Type B pancreatic cell (in vitro differentiated cells): ENCODE measurements around the gene ARAP2. TPM values are rescaled to one million over a fixed set of nuclear protein-coding genes. Genes with fewer than 3 reads are reported as not detected.

ENCODE experiments used
- DNase-seq: peaks from one replicate; pipeline ENCODE4 v3.0.0; 2021; ENCODE audit warnings: mixed read lengths; ENCODE audit not compliant: unreplicated experiment; ENCODE audit errors: extremely low spot score
- H3K27ac Mint-ChIP-seq: 2 replicates; pipeline ENCODE4 v1.8.0; 2021; ENCODE audit warnings: mild to moderate bottlenecking, mixed read lengths
- H3K27me3 Mint-ChIP-seq: 2 replicates; pipeline ENCODE4 v1.8.0; 2021; ENCODE audit warnings: mixed read lengths
- H3K36me3 Mint-ChIP-seq: 2 replicates; pipeline ENCODE4 v1.8.0; 2021; ENCODE audit warnings: mixed read lengths
- H3K4me1 Mint-ChIP-seq: one replicate; pipeline ENCODE4 v1.8.0; 2021; ENCODE audit warnings: mixed read lengths; ENCODE audit not compliant: unreplicated experiment
- H3K4me3 Mint-ChIP-seq: 2 replicates; pipeline ENCODE4 v1.8.0; 2021; ENCODE audit warnings: mild to moderate bottlenecking, mixed read lengths
- H3K9me3 Mint-ChIP-seq: 2 replicates; pipeline ENCODE4 v1.8.0; 2021; ENCODE audit warnings: mixed read lengths
- CTCF ChIP-seq: fragments of 200-600 bp; sonication (generic); conservative IDR thresholded peaks from 2 replicates; pipeline ENCODE4 v1.5.0; 2021; ENCODE audit warnings: antibody characterized with exemption, mild to moderate bottlenecking
- total RNA-seq: library from RNA; stranded (reverse); gene quantifications from 2 replicates; pipeline ENCODE4 v1.2.1, GENCODE V29; 2021; ENCODE audit warnings: low replicate concordance

The ARAP2 gene
- total RNA-seq, 1 donor from 2014 or later: 10.8 TPM

DNA sequence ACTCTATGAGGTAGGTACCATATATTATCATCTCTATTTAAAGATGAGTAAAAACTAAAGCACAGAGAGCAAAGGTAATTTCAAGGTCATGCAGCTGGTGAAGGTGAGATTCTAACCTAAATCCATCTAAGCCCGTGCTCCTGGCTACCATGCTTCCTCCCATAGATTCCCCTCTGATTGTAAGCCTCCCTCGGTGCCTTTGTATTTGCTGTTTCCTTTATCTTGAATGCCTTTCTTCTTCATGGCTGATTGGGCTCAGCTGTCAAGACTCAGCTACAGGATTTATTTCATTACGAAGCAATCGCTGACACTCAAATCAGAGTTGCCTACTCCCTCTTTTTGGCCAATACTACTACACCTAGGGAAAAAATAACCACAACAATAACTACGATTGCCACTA is 217.1 kb downstream of the ARAP2 start:
- no peaks in the 10 kb centered on the region for H3K36me3 Mint-ChIP-seq
- H3K4me3 Mint-ChIP-seq: no peak overlapping the region
- no peak overlapping the region for H3K27ac Mint-ChIP-seq
- H3K9me3 Mint-ChIP-seq: peaks cover 3% of the 10 kb centered on the region
- peaks cover 2% of the 10 kb centered on the region for H3K27me3 Mint-ChIP-seq
- peaks cover 5% of the 10 kb centered on the region for H3K4me1 Mint-ChIP-seq
- no peak for TF ChIP-seq CTCF
- no peak for DNase-seq

DNA sequence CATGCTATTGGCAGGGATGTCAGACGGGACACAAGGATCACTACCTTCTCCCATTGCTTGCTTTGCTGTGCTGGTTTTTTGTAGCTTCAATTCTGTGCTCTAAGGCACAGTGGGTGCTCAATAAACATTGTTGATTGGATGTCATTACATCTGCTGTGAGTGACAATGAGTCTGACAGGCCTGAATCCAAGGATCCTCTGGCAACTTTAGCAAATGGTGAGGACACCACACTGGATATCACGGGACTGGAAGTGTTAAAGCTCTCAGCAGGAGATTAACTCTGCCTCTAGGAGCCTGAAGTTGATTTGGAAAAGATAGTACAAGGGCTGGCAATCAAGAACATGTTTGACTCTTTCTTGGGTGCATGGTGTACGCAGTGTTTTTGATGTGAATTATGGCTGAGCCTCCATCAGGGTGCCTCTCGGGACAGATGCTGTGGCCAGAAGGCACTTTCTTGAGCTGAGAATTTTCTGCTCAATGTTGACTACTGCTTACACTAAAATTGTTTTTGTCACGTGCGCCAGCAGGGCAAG is 217.9 kb downstream of the ARAP2 start:
- Mint-ChIP-seq H3K27me3 (peaks cover 4% of the 10 kb centered on the region), H3K4me3 (no peak overlapping the region)

DNA sequence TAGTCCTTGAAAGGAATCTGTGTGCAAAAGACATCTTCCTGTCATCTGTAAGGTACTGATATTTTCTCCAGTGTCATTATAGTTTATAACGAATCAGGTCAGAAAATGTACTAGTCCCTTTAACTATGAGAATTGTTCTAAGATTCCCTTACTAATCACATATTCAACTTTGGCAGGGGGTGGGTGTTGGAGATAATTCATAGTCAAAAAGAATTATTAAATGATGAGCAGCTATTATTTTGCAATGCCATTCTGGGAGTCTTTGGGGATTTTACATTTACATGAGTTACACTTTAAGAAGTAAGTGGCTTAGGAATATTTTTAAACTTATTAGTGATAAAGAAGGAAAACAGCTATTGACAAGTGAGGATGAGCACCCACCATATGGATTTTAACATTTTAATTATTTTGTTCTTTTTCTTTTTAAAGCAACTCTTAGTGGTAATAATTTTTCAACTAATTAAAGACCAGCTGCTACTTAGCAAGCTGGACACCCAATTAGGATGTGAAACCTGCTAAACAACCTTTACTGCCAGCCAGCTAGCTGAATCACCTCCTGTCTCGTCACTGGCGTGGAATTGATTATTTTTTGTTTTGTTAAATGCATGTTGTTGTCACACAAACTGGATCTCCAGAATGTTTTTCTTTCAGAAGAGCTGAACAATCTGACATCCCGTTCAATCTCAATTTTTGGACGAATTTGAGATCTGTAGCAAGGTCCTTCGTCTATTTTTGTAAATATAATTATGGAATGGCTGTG is 219.2 kb downstream of the ARAP2 start:
- H3K27me3 Mint-ChIP-seq: peaks cover 4% of the 10 kb centered on the region
- H3K9me3 Mint-ChIP-seq: peaks cover 3% of the 10 kb centered on the region
- DNase-seq: no peak
- no peak for TF ChIP-seq CTCF
- peaks cover 5% of the 10 kb centered on the region for H3K4me1 Mint-ChIP-seq
- H3K27ac Mint-ChIP-seq: no peak overlapping the region
- H3K36me3 Mint-ChIP-seq: no peaks in the 10 kb centered on the region
- H3K4me3 Mint-ChIP-seq: no peak overlapping the region

More for the DNA sequence above, 217.9 kb downstream of the ARAP2 start:
- H3K4me1 Mint-ChIP-seq: peaks cover 5% of the 10 kb centered on the region
- no peak for DNase-seq
- no peak for TF ChIP-seq CTCF
- H3K36me3 Mint-ChIP-seq: no peaks in the 10 kb centered on the region
- H3K27ac Mint-ChIP-seq: no peak overlapping the region
- peaks cover 3% of the 10 kb centered on the region for H3K9me3 Mint-ChIP-seq

DNA sequence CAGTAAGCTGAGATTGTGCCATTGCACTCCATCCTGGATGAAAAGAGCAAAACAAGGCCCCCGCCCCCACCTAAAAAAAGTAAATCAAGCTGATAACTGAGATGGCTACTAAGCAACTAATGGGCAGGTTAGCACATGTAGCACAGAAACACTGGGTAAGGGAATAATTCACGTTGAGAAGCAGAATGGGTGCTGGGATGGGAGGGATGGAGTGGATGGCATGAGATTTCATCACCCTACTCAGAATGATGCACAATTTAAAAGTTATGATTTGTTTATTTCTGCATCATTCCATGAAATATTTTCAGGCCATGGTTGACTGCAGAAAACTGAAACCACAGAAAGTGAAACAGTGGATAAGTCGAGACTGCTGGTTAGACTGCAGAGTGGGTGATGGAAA is 224.0 kb downstream of the ARAP2 start:
- no peak for DNase-seq
- Mint-ChIP-seq H3K4me1 (no peaks in the 10 kb centered on the region), H3K27ac (no peak overlapping the region), H3K9me3 (no peaks in the 10 kb centered on the region), H3K27me3 (peaks cover 4% of the 10 kb centered on the region), H3K36me3 (no peaks in the 10 kb centered on the region), H3K4me3 (no peak overlapping the region)
- TF ChIP-seq CTCF: no peak

Other genes with a start within 250 kb of the ARAP2 start
- 0.14 TPM in 1 of 2 replicates, not detected in the other for gene DTHD1, start 37.1 kb upstream of the ARAP2 start, total RNA-seq